RWPE2 (cell line): ENCODE data around the gene RPRD1A.

ENCODE experiments used
- ATAC-seq: fragments of 200-7000 bp; cut with Tn5 transposase; 3 replicates; pipeline ENCODE4 v1.9.1; 2021; ENCODE audit warnings: low read depth
- DNase-seq: peaks from one replicate; pipeline ENCODE4 v3.0.0-alpha.2; 2020; ENCODE audit warnings: low spot score
- H3K27ac ChIP-seq: fragments of 450-650 bp; 2 replicates; pipeline ENCODE4 v1.5.1; 2017; ENCODE audit warnings: mild to moderate bottlenecking; ENCODE audit not compliant: poor library complexity, severe bottlenecking
- H3K27me3 ChIP-seq: fragments of 250-450 bp; sonication (Bioruptor Pico); 2 replicates; pipeline ENCODE4 v1.5.1; 2021; ENCODE audit warnings: mild to moderate bottlenecking, moderate library complexity; ENCODE audit not compliant: insufficient read depth, poor library complexity, severe bottlenecking
- H3K36me3 ChIP-seq: fragments of 250-450 bp; sonication (Bioruptor Pico); 2 replicates; pipeline ENCODE4 v1.5.1; 2020; ENCODE audit warnings: low read depth, mild to moderate bottlenecking, moderate library complexity
- H3K4me1 ChIP-seq: fragments of 250-450 bp; sonication (Bioruptor Pico); 2 replicates; pipeline ENCODE4 v1.5.1; 2021; ENCODE audit warnings: mild to moderate bottlenecking, moderate library complexity; ENCODE audit not compliant: insufficient read depth, poor library complexity, severe bottlenecking
- H3K4me3 ChIP-seq: fragments of 250-450 bp; sonication (Bioruptor Pico); 2 replicates; pipeline ENCODE4 v1.5.1; 2021; ENCODE audit warnings: mild to moderate bottlenecking, moderate library complexity; ENCODE audit not compliant: severe bottlenecking
- H3K9me3 ChIP-seq: fragments of 250-450 bp; sonication (Bioruptor Pico); 2 replicates; pipeline ENCODE4 v1.5.1; 2021; ENCODE audit warnings: mild to moderate bottlenecking, moderate library complexity; ENCODE audit not compliant: severe bottlenecking
- TF ChIP-seq, protein P1 (sequence below): fragments of 450-650 bp; IDR thresholded peaks from one replicate; pipeline ENCODE4 v1.5.1; 2017; ENCODE audit warnings: mild to moderate bottlenecking, moderate library complexity; ENCODE audit not compliant: poor library complexity, severe bottlenecking

The RPRD1A gene

DNA sequence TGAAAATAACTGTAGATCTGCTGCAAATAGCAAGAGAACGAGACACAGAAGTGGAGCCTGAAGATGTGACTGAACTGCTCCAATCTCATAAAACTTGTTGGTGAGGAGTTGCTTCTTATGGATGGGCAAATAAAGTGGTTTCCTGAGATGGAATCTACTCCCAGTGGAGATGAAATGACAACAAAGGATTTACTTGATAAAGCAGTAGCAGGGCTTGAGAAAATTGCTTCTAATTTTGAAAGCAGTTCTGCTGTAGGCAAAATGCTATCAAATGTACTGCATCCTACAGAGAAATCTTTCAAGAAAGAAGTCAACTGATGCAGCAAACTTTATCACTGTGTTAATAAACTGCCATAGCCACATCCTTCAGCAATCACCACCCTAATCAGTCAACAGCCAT, 44.0 kb downstream of the RPRD1A start:
- H3K36me3 ChIP-seq: peaks cover 41% of the 10 kb centered on the region
- no peaks in the 10 kb centered on the region for H3K9me3 ChIP-seq
- no peak overlapping the region for H3K27ac ChIP-seq
- ATAC-seq (no peak), DNase-seq (no peak)
- no peaks in the 10 kb centered on the region for H3K4me1 ChIP-seq
- H3K4me3 ChIP-seq: no peak overlapping the region
- TF ChIP-seq, protein P1, sequence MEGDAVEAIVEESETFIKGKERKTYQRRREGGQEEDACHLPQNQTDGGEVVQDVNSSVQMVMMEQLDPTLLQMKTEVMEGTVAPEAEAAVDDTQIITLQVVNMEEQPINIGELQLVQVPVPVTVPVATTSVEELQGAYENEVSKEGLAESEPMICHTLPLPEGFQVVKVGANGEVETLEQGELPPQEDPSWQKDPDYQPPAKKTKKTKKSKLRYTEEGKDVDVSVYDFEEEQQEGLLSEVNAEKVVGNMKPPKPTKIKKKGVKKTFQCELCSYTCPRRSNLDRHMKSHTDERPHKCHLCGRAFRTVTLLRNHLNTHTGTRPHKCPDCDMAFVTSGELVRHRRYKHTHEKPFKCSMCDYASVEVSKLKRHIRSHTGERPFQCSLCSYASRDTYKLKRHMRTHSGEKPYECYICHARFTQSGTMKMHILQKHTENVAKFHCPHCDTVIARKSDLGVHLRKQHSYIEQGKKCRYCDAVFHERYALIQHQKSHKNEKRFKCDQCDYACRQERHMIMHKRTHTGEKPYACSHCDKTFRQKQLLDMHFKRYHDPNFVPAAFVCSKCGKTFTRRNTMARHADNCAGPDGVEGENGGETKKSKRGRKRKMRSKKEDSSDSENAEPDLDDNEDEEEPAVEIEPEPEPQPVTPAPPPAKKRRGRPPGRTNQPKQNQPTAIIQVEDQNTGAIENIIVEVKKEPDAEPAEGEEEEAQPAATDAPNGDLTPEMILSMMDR: no peak
- H3K27me3 ChIP-seq: no peaks in the 10 kb centered on the region

DNA sequence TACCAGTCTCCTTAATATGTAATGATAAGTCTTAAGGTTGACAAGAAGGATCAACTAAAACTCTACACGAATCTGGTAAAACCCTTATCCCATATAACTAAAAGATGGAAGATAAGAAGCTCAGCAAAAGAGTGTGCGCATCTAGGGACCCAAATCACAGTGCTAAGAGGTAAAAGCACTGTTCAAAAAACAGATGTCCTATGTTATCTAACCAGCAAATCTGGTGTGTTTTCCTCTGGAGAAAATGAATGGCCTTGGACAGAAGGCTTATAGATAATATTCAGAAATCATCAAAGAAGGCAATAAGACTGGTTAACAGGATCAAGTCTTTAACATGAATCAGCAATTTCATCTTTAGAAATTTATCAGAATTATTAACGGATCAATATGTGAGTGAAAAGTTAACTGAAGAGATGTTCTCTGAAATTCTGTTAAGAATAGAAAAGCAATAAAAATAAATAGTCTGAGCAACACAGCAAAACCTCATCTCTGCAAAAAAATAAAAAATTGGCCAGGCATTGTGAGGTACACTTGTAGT, 47.1 kb downstream of the RPRD1A start:
- Histone ChIP-seq H3K4me3 (no peak overlapping the region), H3K9me3 (no peaks in the 10 kb centered on the region), H3K27me3 (no peaks in the 10 kb centered on the region), H3K36me3 (peaks cover 13% of the 10 kb centered on the region), H3K4me1 (no peaks in the 10 kb centered on the region), H3K27ac (no peak overlapping the region)
- DNase-seq (no peak), ATAC-seq (no peak)
- TF ChIP-seq, protein P1: no peak

DNA sequence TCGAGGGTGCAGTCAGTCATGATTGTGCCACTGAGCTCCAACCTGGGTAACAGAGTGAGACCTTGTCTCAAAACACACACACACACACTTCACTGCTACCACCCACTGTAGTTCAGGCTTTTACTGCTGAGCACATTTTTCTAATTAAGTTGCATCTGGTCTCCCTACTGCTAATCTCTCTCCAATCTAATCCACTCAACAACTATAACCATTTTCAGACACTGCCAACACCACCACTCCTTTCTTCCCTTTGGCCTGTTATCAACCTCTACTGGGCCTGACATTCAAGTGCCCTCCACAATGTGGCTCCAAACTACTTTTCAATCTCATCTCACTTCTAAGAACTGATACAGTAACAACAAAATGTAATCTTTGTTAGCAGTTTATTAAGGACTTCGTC, 50.1 kb downstream of the RPRD1A start:
- H3K36me3 ChIP-seq: peaks cover 5% of the 10 kb centered on the region; the same call in 1 of the 2 replicates
- no peaks in the 10 kb centered on the region for H3K9me3 ChIP-seq
- no peaks in the 10 kb centered on the region for H3K27me3 ChIP-seq
- no peak overlapping the region for H3K4me3 ChIP-seq
- no peak overlapping the region for H3K27ac ChIP-seq
- no peaks in the 10 kb centered on the region for H3K4me1 ChIP-seq
- TF ChIP-seq, protein P1: no peak
- ATAC-seq (no peak), DNase-seq (no peak)

DNA sequence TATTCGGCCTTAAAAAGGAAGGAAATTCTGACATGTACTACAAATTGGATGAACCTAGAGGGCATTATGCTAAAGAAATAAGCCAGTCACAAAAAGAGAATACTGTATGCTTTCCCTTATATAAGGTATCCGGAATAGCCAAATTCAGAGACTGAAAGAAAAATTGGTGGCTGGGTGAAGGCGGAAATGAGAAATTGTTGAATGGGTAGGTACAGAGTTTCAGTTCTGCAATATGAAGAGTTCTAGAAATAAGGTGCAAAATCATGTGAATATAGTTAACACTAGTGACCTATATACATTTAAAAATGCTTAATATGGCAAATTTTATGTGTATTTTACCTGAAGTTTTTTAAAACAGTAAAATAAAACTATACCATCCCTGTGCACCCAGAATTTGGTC, 51.7 kb downstream of the RPRD1A start:
- no peaks in the 10 kb centered on the region for H3K9me3 ChIP-seq
- H3K4me1 ChIP-seq: no peaks in the 10 kb centered on the region
- DNase-seq: no peak
- ATAC-seq: no peak
- no peak overlapping the region for H3K4me3 ChIP-seq
- TF ChIP-seq, protein P1: no peak
- H3K36me3 ChIP-seq: peaks cover 5% of the 10 kb centered on the region; the same call in 1 of the 2 replicates
- no peaks in the 10 kb centered on the region for H3K27me3 ChIP-seq
- no peak overlapping the region for H3K27ac ChIP-seq

DNA sequence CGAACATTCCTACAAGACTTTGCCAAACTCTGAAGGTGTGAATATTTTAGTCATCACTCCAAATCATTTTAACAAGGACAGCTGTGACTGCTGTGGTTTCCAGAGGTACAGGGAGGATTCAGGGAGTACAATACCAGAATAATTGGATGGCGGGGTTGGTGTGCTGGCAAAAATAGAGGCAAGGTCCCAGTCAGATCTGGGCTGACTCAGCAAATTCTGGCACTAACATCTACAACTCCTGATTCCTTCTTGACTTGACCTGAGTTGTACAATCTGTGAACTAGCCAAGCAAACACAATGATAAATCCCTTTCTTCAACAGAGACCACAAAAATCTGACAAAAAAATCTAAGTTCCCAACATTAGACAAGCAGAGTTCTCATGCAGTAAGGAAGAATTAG, 54.5 kb downstream of the RPRD1A start:
- Histone ChIP-seq H3K4me3 (no peak overlapping the region), H3K36me3 (peaks cover 5% of the 10 kb centered on the region; the same call in 1 of the 2 replicates), H3K27me3 (no peaks in the 10 kb centered on the region), H3K4me1 (no peaks in the 10 kb centered on the region), H3K27ac (no peak overlapping the region), H3K9me3 (no peaks in the 10 kb centered on the region)
- no peak for ATAC-seq
- TF ChIP-seq, protein P1: no peak
- no peak for DNase-seq
